ENCODE results near the gene DMBT1.

The DMBT1 gene

GRCh38 chr10:122650331-122650730 lies 89.8 kb downstream of the DMBT1 start:
- no peak overlapping the region for H3K27ac ChIP-seq (ENCODE audit: low read length)
- TF ChIP-seq CTCF (IDR thresholded peaks at IDR 0.05; ENCODE audit: borderline replicate concordance, extremely low read depth, low read length, poor library complexity, severe bottlenecking) (no peak), EZH2 (IDR thresholded peaks at IDR 0.05; ENCODE audit: borderline replicate concordance, low read depth, low read length, severe bottlenecking) (no peak)
- no peaks in the 10 kb centered on the region for H3K9me3 ChIP-seq (ENCODE audit: insufficient read depth, low read length, severe bottlenecking)
- H4K20me1 ChIP-seq (ENCODE audit: insufficient read depth, low read length) = no peaks in the 10 kb centered on the region
- no peaks in the 10 kb centered on the region for H3K27me3 ChIP-seq (ENCODE audit: insufficient read depth, low read length, poor library complexity)
- no peaks in the 10 kb centered on the region for H3K36me3 ChIP-seq (ENCODE audit: insufficient read depth, low read length)
- H2AFZ ChIP-seq (ENCODE audit: low read depth, low read length) = no peak overlapping the region
- no peak for ATAC-seq (ENCODE audit: insufficient read depth, low read depth)
- H3K4me2 ChIP-seq (ENCODE audit: insufficient read depth, low read length) = no peak overlapping the region
- DNase-seq = no peak
- H3K4me3 ChIP-seq (ENCODE audit: low read depth in 1 of 2, low read length in 2 of 2) = no peak overlapping the region
- H3K79me2 ChIP-seq (ENCODE audit: insufficient read depth, low read length) = no peaks in the 10 kb centered on the region
- H3K9ac ChIP-seq (ENCODE audit: low read depth, low read length) = no peak overlapping the region
- H3K4me1 ChIP-seq (ENCODE audit: insufficient read depth, low read length) = no peaks in the 10 kb centered on the region

- Histone ChIP-seq H3K4me3 (ENCODE audit: low read depth in 1 of 2, low read length in 2 of 2) (no peak overlapping the region), H3K27me3 (ENCODE audit: insufficient read depth, low read length, poor library complexity) (no peaks in the 10 kb centered on the region)
- TF ChIP-seq EZH2 (IDR thresholded peaks at IDR 0.05; ENCODE audit: borderline replicate concordance, low read depth, low read length, severe bottlenecking) = no peak
- TF ChIP-seq CTCF (IDR thresholded peaks at IDR 0.05; ENCODE audit: borderline replicate concordance, extremely low read depth, low read length, poor library complexity, severe bottlenecking) = no peak
These were observed 95.2 kb downstream of the DMBT1 start for GRCh38 chr10:122655524-122656307.

GRCh38 chr10:122656308-122656705 lies 95.8 kb downstream of the DMBT1 start:
- H2AFZ ChIP-seq (ENCODE audit: low read depth, low read length) = no peak overlapping the region
- no peak overlapping the region for H3K4me3 ChIP-seq (ENCODE audit: low read depth in 1 of 2, low read length in 2 of 2)
- DNase-seq (no peak), ATAC-seq (ENCODE audit: insufficient read depth, low read depth) (no peak)
- H3K9me3 ChIP-seq (ENCODE audit: insufficient read depth, low read length, severe bottlenecking) = no peaks in the 10 kb centered on the region
- H3K27ac ChIP-seq (ENCODE audit: low read length) = no peak overlapping the region
- no peaks in the 10 kb centered on the region for H3K36me3 ChIP-seq (ENCODE audit: insufficient read depth, low read length)
- H3K9ac ChIP-seq (ENCODE audit: low read depth, low read length) = no peak overlapping the region
- H3K79me2 ChIP-seq (ENCODE audit: insufficient read depth, low read length) = no peaks in the 10 kb centered on the region
- no peaks in the 10 kb centered on the region for H3K4me1 ChIP-seq (ENCODE audit: insufficient read depth, low read length)
- no peak for TF ChIP-seq EZH2 (IDR thresholded peaks at IDR 0.05; ENCODE audit: borderline replicate concordance, low read depth, low read length, severe bottlenecking)
- no peak for TF ChIP-seq CTCF (IDR thresholded peaks at IDR 0.05; ENCODE audit: borderline replicate concordance, extremely low read depth, low read length, poor library complexity, severe bottlenecking)
- no peaks in the 10 kb centered on the region for H3K27me3 ChIP-seq (ENCODE audit: insufficient read depth, low read length, poor library complexity)
- H3K4me2 ChIP-seq (ENCODE audit: insufficient read depth, low read length) = no peak overlapping the region
- H4K20me1 ChIP-seq (ENCODE audit: insufficient read depth, low read length) = no peaks in the 10 kb centered on the region

More at GRCh38 chr10:122655524-122656307, 95.2 kb downstream of the DMBT1 start:
- no peaks in the 10 kb centered on the region for H4K20me1 ChIP-seq (ENCODE audit: insufficient read depth, low read length)
- no peaks in the 10 kb centered on the region for H3K4me1 ChIP-seq (ENCODE audit: insufficient read depth, low read length)
- no peak overlapping the region for H2AFZ ChIP-seq (ENCODE audit: low read depth, low read length)
- no peak for DNase-seq
- H3K9ac ChIP-seq (ENCODE audit: low read depth, low read length) = no peak overlapping the region
- H3K4me2 ChIP-seq (ENCODE audit: insufficient read depth, low read length) = no peak overlapping the region
- H3K36me3 ChIP-seq (ENCODE audit: insufficient read depth, low read length) = no peaks in the 10 kb centered on the region
- H3K79me2 ChIP-seq (ENCODE audit: insufficient read depth, low read length) = no peaks in the 10 kb centered on the region
- H3K27ac ChIP-seq (ENCODE audit: low read length) = no peak overlapping the region
- no peaks in the 10 kb centered on the region for H3K9me3 ChIP-seq (ENCODE audit: insufficient read depth, low read length, severe bottlenecking)
- ATAC-seq (ENCODE audit: insufficient read depth, low read depth) = no peak

Measured in DND-41 (cell line).